H1 (cell line): ENCODE data around the gene LAG3. TPM values are rescaled to one million over a fixed set of nuclear protein-coding genes. Genes with fewer than 3 reads are reported as not detected.
"Not testable (repeated sequence)": the region's sequence is repeated elsewhere in the genome, so short reads cannot be mapped to it uniquely, and the experiment has no call there.

Source experiments
- CTCF ChIA-PET: fragments of 300-600 bp; sonication (Branson Sonifier 250); formaldehyde crosslinking; loops from one replicate; lab custom pipeline; 2021; ENCODE audit not compliant: partially characterized antibody; lab: Charles Lee
- POLR2A ChIA-PET: fragments of 300-600 bp; sonication (Branson Sonifier 250); formaldehyde crosslinking; loops from one replicate; lab custom pipeline; 2021; ENCODE audit warnings: inconsistent platforms; ENCODE audit not compliant: partially characterized antibody; lab: Charles Lee
- DNase-seq, 2 experiments: peaks; one replicate each; pipeline versions ENCODE4 v3.0.0 to v3.0.0-alpha.2; 2010 to 2022; ENCODE audit warnings: low spot score in 2 of 2, low read depth in 1 of 2, mixed read lengths in 1 of 2
- FAIRE-seq: peaks from 2 replicates; lab custom pipeline; 2011; peaks lifted over from hg19 to GRCh38; lab: Jason Lieb, UNC
- H2AFZ ChIP-seq: 2 replicates; pipeline ENCODE4 v1.8.1; 2012; ENCODE audit warnings: low read length, inconsistent platforms
- H2AK5ac ChIP-seq: 2 replicates; pipeline ENCODE4 v1.6.1; 2013; ENCODE audit warnings: low read depth, low read length
- H2BK120ac ChIP-seq: replicated peaks from 2 replicates; pipeline ENCODE3; 2013; ENCODE audit warnings: low read depth, low read length, inconsistent platforms
- H2BK12ac ChIP-seq: 2 replicates; pipeline ENCODE4 v1.6.1; 2013; ENCODE audit warnings: low read depth, low read length
- H2BK15ac ChIP-seq: 2 replicates; pipeline ENCODE4 v1.6.1; 2013; ENCODE audit warnings: low read length
- H2BK20ac ChIP-seq: 2 replicates; pipeline ENCODE4 v1.6.1; 2013; ENCODE audit warnings: low read length
- H2BK5ac ChIP-seq: 2 replicates; pipeline ENCODE4 v1.6.1; 2013; ENCODE audit warnings: low read depth, low read length
- H3K14ac ChIP-seq: 2 replicates; pipeline ENCODE4 v1.6.1; 2013; ENCODE audit warnings: inconsistent platforms; ENCODE audit not compliant: insufficient read length
- H3K18ac ChIP-seq: 2 replicates; pipeline ENCODE4 v1.6.1; 2013; ENCODE audit warnings: low read length; ENCODE audit errors: extremely low read depth
- H3K23ac ChIP-seq: 2 replicates; pipeline ENCODE4 v1.6.1; 2013; ENCODE audit warnings: inconsistent platforms; ENCODE audit not compliant: insufficient read length
- H3K23me2 ChIP-seq: 2 replicates; pipeline ENCODE4 v1.6.1; 2013; ENCODE audit warnings: low read depth, low read length
- H3K27ac ChIP-seq: 2 replicates; pipeline ENCODE4 v1.6.1; 2011; ENCODE audit warnings: low read depth, low read length, inconsistent platforms
- H3K27me3 ChIP-seq, 4 experiments: replicated peaks in 1 of 4; 1 replicate in 1 of 4; 2 replicates in 3 of 4; pipeline versions ENCODE4 v1.6.1 to v1.8.1; 2011 to 2013; ENCODE audit warnings: low read length in 3 of 4, mild to moderate bottlenecking in 3 of 4, inconsistent platforms in 2 of 4, mixed read lengths in 2 of 4, moderate library complexity in 1 of 4; ENCODE audit not compliant: control insufficient read depth in 3 of 4, insufficient read depth in 3 of 4; ENCODE audit errors: extremely low read depth in 1 of 4
- H3K36me3 ChIP-seq, 4 experiments: 2 replicates each; pipeline versions ENCODE4 v1.6.1 to v1.8.1; 2011 to 2013; ENCODE audit warnings: mild to moderate bottlenecking in 4 of 4, low read length in 3 of 4, moderate library complexity in 2 of 4, control low read depth in 1 of 4, inconsistent platforms in 1 of 4; ENCODE audit not compliant: insufficient read depth in 4 of 4, control insufficient read depth in 2 of 4
- H3K4ac ChIP-seq: replicated peaks from 2 replicates; pipeline ENCODE3; 2013; ENCODE audit warnings: low read length, low read depth, mixed read lengths, inconsistent platforms; ENCODE audit not compliant: insufficient read length
- H3K4me1 ChIP-seq, 4 experiments: replicated peaks in 1 of 4; 1 replicate in 1 of 4; 2 replicates in 3 of 4; pipeline versions ENCODE4 v1.6.1 to v1.8.1; 2011 to 2013; ENCODE audit warnings: low read length in 3 of 4, inconsistent platforms in 2 of 4, mixed read lengths in 1 of 4; ENCODE audit not compliant: insufficient read depth in 4 of 4, control insufficient read depth in 3 of 4
- H3K4me2 ChIP-seq, 2 experiments: 2 replicates each; pipeline versions ENCODE4 v1.6.1 to v1.8.1; 2011 to 2013; ENCODE audit warnings: low read depth in 2 of 2, low read length in 2 of 2, control low read depth in 1 of 2, inconsistent platforms in 1 of 2, mild to moderate bottlenecking in 1 of 2; ENCODE audit not compliant: insufficient read depth in 1 of 2
- H3K4me3 ChIP-seq, 4 experiments: fragments of 200-600, 300-600 bp in 1 of 4; sonication (generic), shearing (Covaris generic), sonication (Bioruptor Twin) in 1 of 4; 2 replicates each; pipeline versions ENCODE4 v1.5.1 to v1.8.1; 2011 to 2016; ENCODE audit warnings: low read length in 4 of 4, low read depth in 3 of 4, control low read depth in 2 of 4, inconsistent platforms in 2 of 4, mild to moderate bottlenecking in 2 of 4, mixed read lengths in 1 of 4, moderate library complexity in 1 of 4; ENCODE audit not compliant: insufficient read depth in 2 of 4; ENCODE audit errors: extremely low read depth in 1 of 4
- H3K56ac ChIP-seq: replicated peaks from 2 replicates; pipeline ENCODE3; 2013; ENCODE audit warnings: low read depth, mild to moderate bottlenecking, mixed read lengths, low read length, inconsistent platforms; ENCODE audit not compliant: insufficient read length
- H3K79me1 ChIP-seq: 2 replicates; pipeline ENCODE4 v1.6.1; 2013; ENCODE audit warnings: low read depth, low read length, control low read depth
- H3K79me2 ChIP-seq, 2 experiments: 2 replicates each; pipeline versions ENCODE4 v1.6.1 to v1.8.1; 2012 to 2013; ENCODE audit warnings: low read length in 2 of 2, mild to moderate bottlenecking in 2 of 2, inconsistent platforms in 1 of 2; ENCODE audit not compliant: insufficient read depth in 2 of 2, control insufficient read depth in 1 of 2
- H3K9ac ChIP-seq, 4 experiments: replicated peaks in 1 of 4; 1 replicate in 1 of 4; 2 replicates in 3 of 4; pipeline versions ENCODE4 v1.6.1 to v1.8.1; 2011 to 2013; ENCODE audit warnings: low read depth in 3 of 4, low read length in 3 of 4, control low read depth in 2 of 4, mild to moderate bottlenecking in 2 of 4, moderate library complexity in 2 of 4, inconsistent platforms in 1 of 4; ENCODE audit errors: extremely low read depth in 1 of 4
- H3K9me3 ChIP-seq, 2 experiments: 2 replicates each; pipeline versions ENCODE4 v1.6.1 to v1.8.1; 2012 to 2013; ENCODE audit warnings: mild to moderate bottlenecking in 2 of 2, moderate library complexity in 2 of 2, control low read depth in 1 of 2, inconsistent platforms in 1 of 2, low read depth in 1 of 2, low read length in 1 of 2, mixed read lengths in 1 of 2; ENCODE audit not compliant: insufficient read depth in 2 of 2
- H4K20me1 ChIP-seq, 2 experiments: replicated peaks in 1 of 2; 2 replicates each; pipeline versions ENCODE3 to v1.8.1; 2011 to 2013; ENCODE audit warnings: inconsistent platforms in 2 of 2, low read length in 2 of 2, mild to moderate bottlenecking in 1 of 2; ENCODE audit not compliant: insufficient read depth in 2 of 2, control insufficient read depth in 1 of 2
- H4K5ac ChIP-seq: 2 replicates; pipeline ENCODE4 v1.6.1; 2013; ENCODE audit warnings: low read length, low read depth, mixed read lengths, inconsistent platforms; ENCODE audit not compliant: insufficient read length
- H4K8ac ChIP-seq: 2 replicates; pipeline ENCODE4 v1.8.0; 2013; ENCODE audit warnings: mild to moderate bottlenecking, moderate library complexity, low read length, inconsistent platforms; ENCODE audit not compliant: insufficient read depth; ENCODE audit errors: extremely low read depth
- H4K91ac ChIP-seq: replicated peaks from 2 replicates; pipeline ENCODE3; 2013; ENCODE audit warnings: low read length, mixed read lengths, inconsistent platforms; ENCODE audit not compliant: insufficient read length
- WGBS, 2 experiments: shearing (Covaris generic) in 1 of 2; methylation state at CpG; one replicate each; pipeline versions ENCODE4 v1.1.6 to v1.1.7; 2013 to 2015; ENCODE audit warnings: low lambda C conversion rate in 2 of 2, mixed read lengths in 2 of 2, inconsistent platforms in 1 of 2, low coverage in 1 of 2, missing lambda C conversion rate in 1 of 2; ENCODE audit not compliant: insufficient replicate concordance in 2 of 2, insufficient coverage in 1 of 2, insufficient read length in 1 of 2; ENCODE audit errors: extremely low coverage in 1 of 2, missing lambda C conversion rate in 1 of 2; 5-methylcytosine and 5-hydroxymethylcytosine counted together
- polyA plus RNA-seq, 7 experiments: library from polyadenylated mRNA; depleted of rRNA in 3 of 7; stranded (reverse) in 5 of 7; unstranded in 2 of 7; fragments of >200 nt in 5 of 7; fragments of 200-250 nt in 2 of 7; gene quantifications; 1 replicate in 5 of 7; 2 replicates in 1 of 7; 4 replicates in 1 of 7; pipeline versions ENCODE4 v1.2.1 to v1.2.3, GENCODE V29; 2011 to 2013; ENCODE audit warnings: missing spikeins in 2 of 7, mixed read lengths in 2 of 7
- total RNA-seq: library from RNA; stranded (reverse); fragmentation: NEBNext Ultra II Directional; extraction: Animal tissue kit (Norgen Biotek cat#: 25700); gene quantifications from 2 replicates; pipeline ENCODE4 v1.2.1, GENCODE V29; 2021

Gene LAG3
- total and polyA plus RNA-seq, 2 of the 8 experiments (the other 6 are each of a cell fraction or from before 2014, with no cell fraction given), result 1.1 to 3.1 TPM

GRCh38 chr12:6742080-6742479 lies 30.2 kb upstream of the LAG3 start:
- H2AK5ac ChIP-seq, H4K20me1 ChIP-seq, H3K18ac ChIP-seq, H3K14ac ChIP-seq, H3K4me3 ChIP-seq, H2BK20ac ChIP-seq, H2BK12ac ChIP-seq, H4K91ac ChIP-seq, H3K9ac ChIP-seq, H3K4me1 ChIP-seq, H3K9me3 ChIP-seq, H3K79me2 ChIP-seq, H2BK15ac ChIP-seq, H4K8ac ChIP-seq, H3K27me3 ChIP-seq, FAIRE-seq, H3K27ac ChIP-seq, H2AFZ ChIP-seq, H3K4ac ChIP-seq, H3K23me2 ChIP-seq, H3K79me1 ChIP-seq, H3K23ac ChIP-seq, H4K5ac ChIP-seq, H2BK5ac ChIP-seq, DNase-seq, H3K56ac ChIP-seq, H3K4me2 ChIP-seq, H2BK120ac ChIP-seq: not testable (repeated sequence)
- ChIA-PET CTCF (interaction anchor here (0.6 to 1.9 kb wide), 2 partner anchors 82 to 131 kb away, joined by 3 to 5 read pairs; no protein-coding TSS in a partner anchor), POLR2A (interaction anchor here (0.9 to 1.6 kb wide), 3 partner anchors 10 to 92 kb away, joined by 3 to 10 read pairs (median 3); partner anchors contain the start of gene MLF2)
- WGBS, 2 experiments, result 85% methylated on average over 12 of the region's 12 CpGs; no CpG with 5 or more reads in 1 of the 2 experiments
- peaks cover 0 to 15% (median 4%) of the 10 kb centered on the region in 4 experiments; a peak in 6 of 8 replicates for H3K36me3 ChIP-seq
